Thoracic aorta (tissue), 2 donors: Measurements from ENCODE around the gene FAM187B. TPM values are rescaled to one million over a fixed set of nuclear protein-coding genes. Genes with fewer than 3 reads are reported as not detected.

Source experiments
- ATAC-seq: fragments of 150-250 bp; one replicate; pipeline ENCODE4 v1.8.0; 2017; ENCODE audit warnings: low read depth; ENCODE audit not compliant: insufficient number of reproducible peaks, low FRiP score
- DNase-seq: peaks from one replicate; pipeline ENCODE4 v3.0.0-alpha.2; 2020; ENCODE audit warnings: low spot score
- H3K27ac ChIP-seq, 2 donors: fragments of 200-600 bp; sonication (generic); 1 replicate in 1 of 2; 2 replicates in 1 of 2; pipeline ENCODE4 v1.5.1; 2016; ENCODE audit warnings: mild to moderate bottlenecking in 2 of 2, moderate library complexity in 2 of 2
- H3K27me3 ChIP-seq: fragments of 200-600 bp; sonication (generic); replicated peaks from 2 replicates; pipeline ENCODE4 v1.6.0; 2016; ENCODE audit warnings: mild to moderate bottlenecking; ENCODE audit not compliant: insufficient read depth
- H3K36me3 ChIP-seq: fragments of 200-600 bp; sonication (generic); one replicate; pipeline ENCODE4 v1.5.1; 2016
- H3K4me1 ChIP-seq, 2 donors: fragments of 200-600 bp; sonication (generic); 1 replicate in 1 of 2; 2 replicates in 1 of 2; pipeline versions ENCODE4 v1.5.1 to v1.6.0; 2016; ENCODE audit warnings: low read depth in 2 of 2, mild to moderate bottlenecking in 1 of 2; ENCODE audit not compliant: control insufficient read depth in 1 of 2
- H3K4me3 ChIP-seq: fragments of 200-600 bp; sonication (generic); 2 replicates; pipeline ENCODE4 v1.5.1; 2016; ENCODE audit warnings: mild to moderate bottlenecking
- H3K9me3 ChIP-seq: fragments of 200-600 bp; sonication (generic); 2 replicates; pipeline ENCODE4 v1.5.1; 2016
- total RNA-seq, 2 donors: library from RNA; depleted of rRNA; stranded (reverse); fragments of >200 nt; gene quantifications; one replicate each; pipeline versions ENCODE4 v1.1.0 to v1.2.3, GENCODE V29; 2016
- TF ChIP-seq, protein P1 (sequence below): fragments of 200-600 bp; sonication (generic); IDR thresholded peaks from one replicate; pipeline ENCODE4 v1.5.1; 2019; ENCODE audit warnings: antibody characterized with exemption

Gene FAM187B
- total RNA-seq, 2 donors from 2014 or later: not detected

DNA sequence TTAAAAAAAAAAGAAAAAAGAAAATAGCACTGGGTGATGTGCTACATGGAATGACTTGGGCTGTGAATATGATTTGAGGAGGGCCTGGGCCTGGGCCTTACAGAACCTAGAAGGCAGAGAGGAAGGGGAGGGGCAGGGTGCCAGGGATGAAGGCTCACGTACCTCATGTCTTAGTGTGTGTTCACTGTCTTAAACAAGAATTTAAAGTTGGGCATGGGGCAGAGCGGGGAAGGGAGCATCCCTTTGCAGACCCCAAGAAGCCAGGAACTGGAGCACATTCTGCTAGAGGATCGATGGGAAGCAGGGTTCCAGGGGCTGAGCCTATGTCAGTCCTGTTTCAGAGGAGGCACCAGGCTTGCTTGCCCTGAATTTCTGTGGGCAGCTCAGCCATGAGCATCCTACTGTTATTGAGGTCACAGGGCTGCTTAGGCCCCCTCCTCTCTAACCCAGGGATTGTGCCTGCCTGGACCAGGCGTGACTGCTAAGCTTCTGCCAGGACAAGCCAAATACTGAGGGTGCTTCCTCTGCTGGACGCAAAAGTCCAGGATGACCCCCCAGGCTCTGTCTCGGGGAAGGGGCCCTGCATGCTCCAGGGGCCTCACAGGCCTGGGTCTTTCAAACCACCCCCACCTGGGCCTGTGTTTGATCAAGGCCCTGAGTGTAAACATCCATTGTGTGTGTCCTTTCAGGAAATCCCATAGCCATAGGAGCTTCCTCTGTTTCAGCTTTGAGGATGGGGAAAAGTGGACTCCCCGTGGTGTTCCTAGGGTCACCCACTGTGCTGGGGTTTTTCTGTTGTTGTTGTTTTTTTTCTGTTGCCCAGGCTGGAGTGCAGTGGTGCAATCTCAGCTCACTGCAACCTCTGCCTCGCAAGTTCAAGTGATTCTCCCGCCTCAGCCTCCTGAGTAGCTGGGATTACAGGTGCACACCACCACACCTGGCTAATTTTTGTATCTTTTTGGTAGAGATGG is 25.1 kb upstream of the FAM187B start:
- no peaks in the 10 kb centered on the region for H3K9me3 ChIP-seq
- no peaks in the 10 kb centered on the region for H3K4me1 ChIP-seq
- no peaks in the 10 kb centered on the region for H3K36me3 ChIP-seq
- no peaks in the 10 kb centered on the region for H3K27me3 ChIP-seq
- TF ChIP-seq, protein P1, sequence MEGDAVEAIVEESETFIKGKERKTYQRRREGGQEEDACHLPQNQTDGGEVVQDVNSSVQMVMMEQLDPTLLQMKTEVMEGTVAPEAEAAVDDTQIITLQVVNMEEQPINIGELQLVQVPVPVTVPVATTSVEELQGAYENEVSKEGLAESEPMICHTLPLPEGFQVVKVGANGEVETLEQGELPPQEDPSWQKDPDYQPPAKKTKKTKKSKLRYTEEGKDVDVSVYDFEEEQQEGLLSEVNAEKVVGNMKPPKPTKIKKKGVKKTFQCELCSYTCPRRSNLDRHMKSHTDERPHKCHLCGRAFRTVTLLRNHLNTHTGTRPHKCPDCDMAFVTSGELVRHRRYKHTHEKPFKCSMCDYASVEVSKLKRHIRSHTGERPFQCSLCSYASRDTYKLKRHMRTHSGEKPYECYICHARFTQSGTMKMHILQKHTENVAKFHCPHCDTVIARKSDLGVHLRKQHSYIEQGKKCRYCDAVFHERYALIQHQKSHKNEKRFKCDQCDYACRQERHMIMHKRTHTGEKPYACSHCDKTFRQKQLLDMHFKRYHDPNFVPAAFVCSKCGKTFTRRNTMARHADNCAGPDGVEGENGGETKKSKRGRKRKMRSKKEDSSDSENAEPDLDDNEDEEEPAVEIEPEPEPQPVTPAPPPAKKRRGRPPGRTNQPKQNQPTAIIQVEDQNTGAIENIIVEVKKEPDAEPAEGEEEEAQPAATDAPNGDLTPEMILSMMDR: no peak
- no peak for ATAC-seq
- DNase-seq: no peak
- H3K27ac ChIP-seq: no peak overlapping the region
- H3K4me3 ChIP-seq: no peak overlapping the region

DNA sequence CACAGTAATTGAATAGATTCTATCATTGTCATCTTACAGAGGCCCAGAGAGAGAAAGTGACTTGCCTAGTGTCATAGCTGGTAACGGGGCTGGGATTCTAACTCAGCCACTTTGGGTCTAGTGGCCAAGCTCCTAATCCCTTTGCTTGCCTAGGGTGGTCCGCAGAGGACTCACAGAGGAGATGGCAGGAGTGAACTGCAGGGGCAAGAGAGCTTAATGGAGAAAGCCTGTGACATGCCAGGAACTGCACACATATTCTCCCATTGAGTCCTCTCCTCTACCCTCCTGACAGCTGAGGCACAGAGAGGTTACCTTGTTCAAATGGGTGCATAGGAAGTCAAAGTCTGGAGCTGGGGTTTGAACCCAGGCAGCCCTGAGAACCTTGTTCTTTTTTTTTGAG is 22.9 kb upstream of the FAM187B start:
- Histone ChIP-seq H3K9me3 (no peaks in the 10 kb centered on the region), H3K4me1 (peaks cover 0 to 6% of the 10 kb centered on the region in 2 donors), H3K36me3 (no peaks in the 10 kb centered on the region), H3K4me3 (no peak overlapping the region), H3K27ac (no peak overlapping the region), H3K27me3 (no peaks in the 10 kb centered on the region)
- ATAC-seq (no peak), DNase-seq (no peak)
- TF ChIP-seq, protein P1: no peak

DNA sequence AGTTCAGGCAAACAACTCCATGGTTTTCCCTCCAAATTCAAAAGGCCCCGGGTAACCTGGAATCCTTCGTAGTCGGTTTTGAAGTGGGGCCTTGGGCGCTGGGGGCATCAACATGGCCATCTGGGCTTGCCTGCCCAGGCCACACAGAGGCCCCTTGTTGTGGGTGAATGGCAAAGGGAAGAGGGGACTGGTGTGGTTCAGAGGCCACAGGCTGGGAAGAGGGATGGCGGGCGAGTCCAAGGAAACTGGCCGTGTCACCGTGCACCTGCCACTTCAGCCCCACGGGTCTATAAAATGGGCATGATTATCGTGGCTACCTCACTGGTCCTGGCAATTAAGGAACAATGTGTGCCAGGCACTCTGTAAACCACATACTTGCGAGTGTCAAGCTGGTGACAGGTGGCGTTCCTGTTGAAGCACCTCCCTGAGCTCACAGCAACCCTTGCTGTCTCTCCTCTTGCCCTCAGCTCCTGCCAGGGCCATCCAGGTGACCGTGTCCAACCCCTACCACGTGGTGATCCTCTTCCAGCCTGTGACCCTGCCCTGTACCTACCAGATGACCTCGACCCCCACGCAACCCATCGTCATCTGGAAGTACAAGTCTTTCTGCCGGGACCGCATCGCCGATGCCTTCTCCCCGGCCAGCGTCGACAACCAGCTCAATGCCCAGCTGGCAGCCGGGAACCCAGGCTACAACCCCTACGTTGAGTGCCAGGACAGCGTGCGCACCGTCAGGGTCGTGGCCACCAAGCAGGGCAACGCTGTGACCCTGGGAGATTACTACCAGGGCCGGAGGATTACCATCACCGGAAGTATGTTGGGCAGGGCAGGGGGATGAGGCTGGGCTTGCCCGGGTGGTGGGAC is 21.5 kb upstream of the FAM187B start:
- H3K4me3 ChIP-seq: peak overlapping the region; percentile 73

DNA sequence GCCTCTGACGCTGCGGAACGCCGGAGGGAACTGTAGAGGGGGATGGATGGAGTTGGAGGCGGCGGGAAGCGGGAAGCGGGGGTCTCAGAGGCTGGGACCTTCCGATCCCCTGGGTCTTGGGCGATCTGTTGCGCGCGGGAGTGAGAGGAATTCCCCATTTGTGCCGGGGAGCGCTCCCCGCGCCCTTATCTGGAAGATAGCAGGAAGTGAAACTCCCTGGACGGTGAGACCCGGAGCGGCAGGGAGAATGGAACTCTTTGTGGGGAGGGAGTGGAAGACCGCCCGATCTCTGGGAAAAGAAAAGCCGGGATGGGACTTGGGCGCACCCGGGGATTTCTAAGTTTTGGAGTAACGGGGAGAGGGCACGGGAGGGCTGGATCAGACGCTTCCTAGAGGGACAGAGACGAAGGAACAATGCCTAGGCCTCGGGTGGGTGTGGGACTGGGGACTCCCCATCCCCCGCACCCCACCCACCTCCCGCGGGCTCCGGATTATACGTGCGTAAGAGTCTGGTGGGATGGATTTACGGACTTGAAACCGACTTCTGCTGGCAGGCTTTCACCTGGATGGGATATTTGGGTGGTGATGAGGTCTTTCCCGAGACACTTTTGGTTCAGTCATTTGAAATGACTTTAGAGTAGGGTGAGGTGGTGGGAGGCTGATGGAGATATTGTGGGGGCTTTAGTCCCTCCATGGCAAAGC is 20.8 kb upstream of the FAM187B start:
- Histone ChIP-seq H3K27me3 (no peaks in the 10 kb centered on the region), H3K9me3 (no peaks in the 10 kb centered on the region), H3K27ac (no peak overlapping the region), H3K4me3 (peak overlapping the region; percentile 73), H3K36me3 (no peaks in the 10 kb centered on the region), H3K4me1 (peaks cover 0 to 6% of the 10 kb centered on the region in 2 donors)
- ATAC-seq: no peak
- TF ChIP-seq, protein P1: no peak
- DNase-seq: no peak

More for the DNA sequence above, 21.5 kb upstream of the FAM187B start:
- no peak for ATAC-seq
- TF ChIP-seq, protein P1: no peak
- DNase-seq: no peak
- H3K36me3 ChIP-seq: no peaks in the 10 kb centered on the region
- H3K27me3 ChIP-seq: no peaks in the 10 kb centered on the region
- peaks cover 0 to 6% of the 10 kb centered on the region in 2 donors for H3K4me1 ChIP-seq
- no peak overlapping the region for H3K27ac ChIP-seq
- H3K9me3 ChIP-seq: no peaks in the 10 kb centered on the region
